HCT116 (cell line): Measurements from ENCODE around the gene NSMF. TPM values are rescaled to one million over a fixed set of nuclear protein-coding genes. Genes with fewer than 3 reads are reported as not detected.

ENCODE experiments used
- ATAC-seq: fragments of 200-7000 bp; cut with Tn5 transposase; 2 replicates; pipeline ENCODE4 v1.9.1; 2020; ENCODE audit warnings: mild to moderate bottlenecking, moderate library complexity
- BruUV-seq: library from RNA; stranded (reverse); fragments of 400-500 nt; replicated peaks from 2 replicates; lab custom pipeline; 2021; lab: Mats Ljungman, UMichigan
- CTCF ChIA-PET: fragments of 300-600 bp; sonication (Branson Sonifier 250); formaldehyde crosslinking; loops from one replicate; lab custom pipeline; 2021; ENCODE audit warnings: antibody characterized with exemption; lab: Charles Lee
- POLR2A ChIA-PET: fragments of 300-600, 350-600 bp; sonication (Branson Sonifier 250); formaldehyde crosslinking; loops from one replicate; lab custom pipeline; 2021; ENCODE audit warnings: antibody characterized with exemption; lab: Charles Lee
- RAD21 ChIA-PET, 2 experiments: fragments of 300-600 bp; sonication (Branson Sonifier 250); formaldehyde crosslinking; loops; one replicate each; lab custom pipeline; 2023; ENCODE audit warnings: low total read pairs in 2 of 2; ENCODE audit not compliant: uncharacterized antibody in 2 of 2, unreplicated experiment in 2 of 2, low non-redundant PET in 1 of 2; lab: Charles Lee
- DNase-seq: peaks from one replicate; pipeline ENCODE4 v3.0.0-alpha.2; 2010; ENCODE audit warnings: low read depth, low spot score
- H2AFZ ChIP-seq: fragments of 200-600 bp; shearing (Covaris generic), sonication (generic); 2 replicates; pipeline ENCODE4 v1.6.1; 2017; ENCODE audit warnings: low read depth, mixed run types, mixed read lengths, antibody characterized with exemption, low read length; ENCODE audit not compliant: poor library complexity, severe bottlenecking
- H3K27ac ChIP-seq: 2 replicates; pipeline ENCODE4 v1.5.1; 2012; ENCODE audit warnings: low read depth, low read length
- H3K27me3 ChIP-seq: fragments of 200-600 bp; sonication (generic); 2 replicates; pipeline ENCODE4 v1.6.1; 2016; ENCODE audit warnings: mixed run types, low read length, mixed read lengths; ENCODE audit not compliant: insufficient read depth
- H3K36me3 ChIP-seq, 2 experiments: fragments of 200-500 bp in 1 of 2; fragments of 200-600 bp in 1 of 2; sonication (Bioruptor generic) in 1 of 2; sonication (generic) in 1 of 2; 2 replicates each; pipeline versions ENCODE4 v1.5.1 to v1.6.1; 2014 to 2016; ENCODE audit warnings: low read length in 2 of 2, inconsistent platforms in 1 of 2, mixed read lengths in 1 of 2, mixed run types in 1 of 2; ENCODE audit not compliant: insufficient read depth in 2 of 2, control insufficient read depth in 1 of 2
- H3K4me1 ChIP-seq, 2 experiments: fragments of 200-600 bp in 1 of 2; sonication (generic) in 1 of 2; 2 replicates each; pipeline versions ENCODE4 v1.5.1 to v1.6.1; 2012 to 2017; ENCODE audit warnings: low read length in 2 of 2, inconsistent platforms in 1 of 2, mild to moderate bottlenecking in 1 of 2, mixed read lengths in 1 of 2, mixed run types in 1 of 2, moderate library complexity in 1 of 2; ENCODE audit not compliant: insufficient read depth in 2 of 2, control insufficient read depth in 1 of 2
- H3K4me2 ChIP-seq: fragments of 200-600 bp; sonication (generic); 2 replicates; pipeline ENCODE4 v1.6.1; 2017; ENCODE audit warnings: mixed run types, low read length, mixed read lengths
- H3K4me3 ChIP-seq, 2 experiments: fragments of 200-600 bp in 1 of 2; sonication (generic) in 1 of 2; replicated peaks in 1 of 2; 2 replicates each; pipeline ENCODE4 v1.5.1; 2011 to 2016; ENCODE audit warnings: low read length in 2 of 2, control low read depth in 1 of 2, low read depth in 1 of 2, mild to moderate bottlenecking in 1 of 2, mixed read lengths in 1 of 2, mixed run types in 1 of 2
- H3K79me2 ChIP-seq: fragments of 200-600 bp; sonication (generic); 2 replicates; pipeline ENCODE4 v1.6.1; 2017; ENCODE audit warnings: mild to moderate bottlenecking, mixed run types, low read length, moderate library complexity, mixed read lengths; ENCODE audit not compliant: insufficient read depth
- H3K9ac ChIP-seq: fragments of 200-600 bp; sonication (generic); 2 replicates; pipeline ENCODE4 v1.6.1; 2016; ENCODE audit warnings: low read length, mixed read lengths
- H3K9me2 ChIP-seq: fragments of 200-600 bp; sonication (generic), shearing (Covaris generic); 2 replicates; pipeline ENCODE4 v1.6.1; 2017; ENCODE audit warnings: mixed run types, mild to moderate bottlenecking, moderate library complexity; ENCODE audit not compliant: insufficient read depth
- H3K9me3 ChIP-seq, 2 experiments: fragments of 200-500 bp in 1 of 2; fragments of 200-600 bp in 1 of 2; sonication (Bioruptor generic) in 1 of 2; sonication (generic) in 1 of 2; 2 replicates each; pipeline ENCODE4 v1.6.1; 2014 to 2017; ENCODE audit warnings: low read length in 2 of 2, mixed read lengths in 2 of 2, inconsistent platforms in 1 of 2, low read depth in 1 of 2, mild to moderate bottlenecking in 1 of 2, mixed run types in 1 of 2, moderate library complexity in 1 of 2; ENCODE audit not compliant: control insufficient read depth in 1 of 2, insufficient read depth in 1 of 2
- H4K20me1 ChIP-seq: fragments of 200-600 bp; sonication (generic), shearing (Covaris generic); 2 replicates; pipeline ENCODE4 v1.6.1; 2017; ENCODE audit warnings: mixed run types, mild to moderate bottlenecking, moderate library complexity; ENCODE audit not compliant: insufficient read depth
- CBX3 ChIP-seq: IDR thresholded peaks from 2 replicates; pipeline ENCODE4 v1.6.1; 2012; ENCODE audit warnings: low read depth
- ELF1 ChIP-seq: IDR thresholded peaks from 2 replicates; pipeline ENCODE4 v1.6.1; 2012; ENCODE audit warnings: low read depth, borderline replicate concordance
- EZH2 ChIP-seq: fragments of 200-600 bp; sonication (generic); IDR thresholded peaks from 2 replicates; pipeline ENCODE4 v1.6.1; 2017; ENCODE audit warnings: antibody characterized with exemption, mixed run types
- EZH2phosphoT487 ChIP-seq: fragments of 200-600 bp; IDR thresholded peaks from 2 replicates; pipeline ENCODE4 v1.6.1; 2018; ENCODE audit warnings: antibody characterized with exemption, borderline replicate concordance
- POLR2A ChIP-seq: IDR thresholded peaks from 2 replicates; pipeline ENCODE4 v1.7.0; 2011; ENCODE audit warnings: borderline replicate concordance; ENCODE audit not compliant: insufficient read depth, insufficient read length; ENCODE audit errors: extremely low read depth
- SP1 ChIP-seq: IDR thresholded peaks from 2 replicates; pipeline ENCODE4 v1.6.1; 2012; ENCODE audit warnings: low read depth
- ZFX ChIP-seq: fragments of 450-650 bp; IDR thresholded peaks from 2 replicates; pipeline ENCODE4 v1.6.1; 2017
- intact Hi-C: fragments of 100-400 bp; cut with micrococcal nuclease; formaldehyde crosslinking; loops from 2 replicates; pipeline ENCODE4 v1.10.0; 2022
- total RNA-seq: library from RNA; stranded (reverse); gene quantifications from one replicate; pipeline ENCODE4 v1.2.1, GENCODE V29; 2021; ENCODE audit not compliant: unreplicated experiment
- TF ChIP-seq, protein P1 (sequence below), 3 experiments: fragments of 200-600 bp in 1 of 3; sonication (generic) in 1 of 3; IDR thresholded peaks in 2 of 3; conservative IDR thresholded peaks in 1 of 3; 2 replicates each; pipeline ENCODE4 v1.5.1; 2012 to 2017; ENCODE audit warnings: low read depth in 2 of 3, low read length in 2 of 3, antibody characterized with exemption in 1 of 3, borderline replicate concordance in 1 of 3, control low read depth in 1 of 3, mild to moderate bottlenecking in 1 of 3, mixed read lengths in 1 of 3, mixed run types in 1 of 3, moderate library complexity in 1 of 3; ENCODE audit not compliant: insufficient read depth in 1 of 3
- TF ChIP-seq, protein P2 (sequence below): IDR thresholded peaks from 2 replicates; pipeline ENCODE4 v1.6.1; 2012; ENCODE audit warnings: low read depth
- TF ChIP-seq, protein P3 (sequence below): IDR thresholded peaks from 2 replicates; pipeline ENCODE4 v1.6.1; 2012

NSMF gene
- total RNA-seq, 1 experiment from 2014 or later, result 81.9 TPM

DNA sequence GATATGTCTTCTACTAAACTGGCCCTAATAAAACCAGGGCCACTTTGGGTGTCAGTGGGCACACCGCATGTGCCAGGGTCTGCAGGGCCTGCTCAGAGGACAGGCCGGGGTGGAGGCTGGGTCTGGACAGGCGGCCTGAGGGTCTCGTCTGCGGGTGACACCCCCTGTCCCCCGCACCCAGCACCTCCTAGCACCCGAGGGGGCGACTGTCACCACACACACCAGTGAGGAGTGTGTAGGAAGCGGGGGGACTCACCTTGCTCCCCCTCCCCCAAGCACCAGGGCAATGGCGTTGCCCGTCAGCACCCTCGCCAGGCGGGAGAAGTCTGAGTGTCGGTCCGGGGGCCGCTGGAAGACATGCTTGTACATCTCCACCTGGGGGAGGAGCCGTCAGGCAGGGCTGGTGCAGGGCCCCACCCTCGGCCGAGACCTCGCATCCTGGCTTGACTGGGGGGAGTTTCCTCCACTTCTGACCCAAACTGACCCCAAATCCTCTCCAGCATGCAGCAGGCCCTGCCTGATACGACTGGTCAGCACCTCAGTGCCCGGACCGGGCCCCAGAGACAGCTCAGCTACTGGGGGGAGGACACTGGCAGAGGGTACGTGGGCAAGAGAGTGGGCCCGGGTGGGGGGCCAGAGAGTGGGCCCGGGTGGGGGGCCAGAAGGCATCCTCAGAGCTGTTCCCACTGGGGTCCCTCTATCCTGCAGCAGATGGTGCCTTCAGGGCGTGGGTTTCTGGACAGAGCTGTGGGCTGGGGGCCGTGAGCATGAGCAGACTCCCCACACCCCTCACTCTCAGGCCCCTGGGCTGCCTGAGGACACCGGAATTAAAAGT, 18.9 kb upstream of the NSMF start:
- POLR2A ChIA-PET, result no interaction called here
- Histone ChIP-seq H3K4me2 (no peak overlapping the region), H3K4me1 (peaks cover 0 to 6% of the 10 kb centered on the region in 2 experiments; a peak in 1 of 4 replicates), H3K9me3 (peaks cover 7 to 11% of the 10 kb centered on the region in 2 experiments; a peak in 3 of 4 replicates), H3K36me3 (no peaks in the 10 kb centered on the region), H3K27me3 (no peaks in the 10 kb centered on the region), H3K79me2 (no peaks in the 10 kb centered on the region), H3K9ac (no peak overlapping the region), H2AFZ (no peak overlapping the region), H3K9me2 (no peaks in the 10 kb centered on the region), H4K20me1 (no peaks in the 10 kb centered on the region), H3K4me3 (no peak overlapping the region), H3K27ac (no peak overlapping the region)
- TF ChIP-seq ELF1, result no peak
- intact Hi-C loops, result no loop called here
- RAD21 ChIA-PET, result no interaction called here
- DNase-seq, result no peak
- no peak for ATAC-seq
- BruUV-seq, result no TSS peak
- CTCF ChIA-PET, result no interaction called here

DNA sequence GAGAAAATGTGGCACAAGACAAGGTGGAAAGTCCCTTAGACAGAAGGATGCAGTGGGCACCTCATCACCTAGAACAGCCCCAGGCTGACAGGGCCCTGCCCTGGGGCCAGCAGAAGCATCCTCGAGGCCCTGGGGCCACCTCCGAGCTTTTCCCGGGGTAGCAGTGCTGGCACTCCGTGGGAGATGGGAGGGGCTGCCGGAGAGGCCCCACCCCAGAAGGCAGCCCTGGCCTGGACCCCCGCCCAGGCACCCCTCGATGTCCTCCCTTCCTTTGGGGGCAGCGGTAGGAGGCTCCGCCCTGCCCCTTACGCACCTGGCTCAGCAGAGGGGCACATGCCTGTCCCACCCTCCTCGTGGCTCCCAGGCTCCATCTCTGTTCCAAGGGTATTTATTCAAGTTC, 17.7 kb upstream of the NSMF start:
- ChIA-PET CTCF (no interaction called here), RAD21 (no interaction called here), POLR2A (no interaction called here)
- H3K9me2 ChIP-seq, result no peaks in the 10 kb centered on the region
- H3K4me3 ChIP-seq, result no peak overlapping the region
- DNase-seq (no peak), ATAC-seq (no peak)
- no peaks in the 10 kb centered on the region for H3K36me3 ChIP-seq
- H3K4me1 ChIP-seq, result peaks cover 0 to under 1% of the 10 kb centered on the region in 2 experiments; a peak in 1 of 4 replicates
- no peak overlapping the region for H3K27ac ChIP-seq
- H3K4me2 ChIP-seq, result no peak overlapping the region
- BruUV-seq, result no TSS peak
- H3K79me2 ChIP-seq, result no peaks in the 10 kb centered on the region
- intact Hi-C loops, result no loop called here
- H3K9me3 ChIP-seq, result peaks cover 8 to 11% of the 10 kb centered on the region in 2 experiments; a peak in 3 of 4 replicates
- TF ChIP-seq, protein P1, sequence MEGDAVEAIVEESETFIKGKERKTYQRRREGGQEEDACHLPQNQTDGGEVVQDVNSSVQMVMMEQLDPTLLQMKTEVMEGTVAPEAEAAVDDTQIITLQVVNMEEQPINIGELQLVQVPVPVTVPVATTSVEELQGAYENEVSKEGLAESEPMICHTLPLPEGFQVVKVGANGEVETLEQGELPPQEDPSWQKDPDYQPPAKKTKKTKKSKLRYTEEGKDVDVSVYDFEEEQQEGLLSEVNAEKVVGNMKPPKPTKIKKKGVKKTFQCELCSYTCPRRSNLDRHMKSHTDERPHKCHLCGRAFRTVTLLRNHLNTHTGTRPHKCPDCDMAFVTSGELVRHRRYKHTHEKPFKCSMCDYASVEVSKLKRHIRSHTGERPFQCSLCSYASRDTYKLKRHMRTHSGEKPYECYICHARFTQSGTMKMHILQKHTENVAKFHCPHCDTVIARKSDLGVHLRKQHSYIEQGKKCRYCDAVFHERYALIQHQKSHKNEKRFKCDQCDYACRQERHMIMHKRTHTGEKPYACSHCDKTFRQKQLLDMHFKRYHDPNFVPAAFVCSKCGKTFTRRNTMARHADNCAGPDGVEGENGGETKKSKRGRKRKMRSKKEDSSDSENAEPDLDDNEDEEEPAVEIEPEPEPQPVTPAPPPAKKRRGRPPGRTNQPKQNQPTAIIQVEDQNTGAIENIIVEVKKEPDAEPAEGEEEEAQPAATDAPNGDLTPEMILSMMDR (IDR thresholded peaks at IDR 0.05 in 2 of 3, conservative IDR thresholded peaks at IDR 0.05 in 1 of 3; ENCODE audit: borderline replicate concordance in 1 of 3, insufficient read depth in 1 of 3, low read depth in 2 of 3, low read length in 2 of 3), result no peak
- TF ChIP-seq SP1 (no peak), POLR2A (no peak), EZH2 (no peak), CBX3 (no peak), ZFX (no peak), EZH2phosphoT487 (no peak)
- TF ChIP-seq, protein P2, sequence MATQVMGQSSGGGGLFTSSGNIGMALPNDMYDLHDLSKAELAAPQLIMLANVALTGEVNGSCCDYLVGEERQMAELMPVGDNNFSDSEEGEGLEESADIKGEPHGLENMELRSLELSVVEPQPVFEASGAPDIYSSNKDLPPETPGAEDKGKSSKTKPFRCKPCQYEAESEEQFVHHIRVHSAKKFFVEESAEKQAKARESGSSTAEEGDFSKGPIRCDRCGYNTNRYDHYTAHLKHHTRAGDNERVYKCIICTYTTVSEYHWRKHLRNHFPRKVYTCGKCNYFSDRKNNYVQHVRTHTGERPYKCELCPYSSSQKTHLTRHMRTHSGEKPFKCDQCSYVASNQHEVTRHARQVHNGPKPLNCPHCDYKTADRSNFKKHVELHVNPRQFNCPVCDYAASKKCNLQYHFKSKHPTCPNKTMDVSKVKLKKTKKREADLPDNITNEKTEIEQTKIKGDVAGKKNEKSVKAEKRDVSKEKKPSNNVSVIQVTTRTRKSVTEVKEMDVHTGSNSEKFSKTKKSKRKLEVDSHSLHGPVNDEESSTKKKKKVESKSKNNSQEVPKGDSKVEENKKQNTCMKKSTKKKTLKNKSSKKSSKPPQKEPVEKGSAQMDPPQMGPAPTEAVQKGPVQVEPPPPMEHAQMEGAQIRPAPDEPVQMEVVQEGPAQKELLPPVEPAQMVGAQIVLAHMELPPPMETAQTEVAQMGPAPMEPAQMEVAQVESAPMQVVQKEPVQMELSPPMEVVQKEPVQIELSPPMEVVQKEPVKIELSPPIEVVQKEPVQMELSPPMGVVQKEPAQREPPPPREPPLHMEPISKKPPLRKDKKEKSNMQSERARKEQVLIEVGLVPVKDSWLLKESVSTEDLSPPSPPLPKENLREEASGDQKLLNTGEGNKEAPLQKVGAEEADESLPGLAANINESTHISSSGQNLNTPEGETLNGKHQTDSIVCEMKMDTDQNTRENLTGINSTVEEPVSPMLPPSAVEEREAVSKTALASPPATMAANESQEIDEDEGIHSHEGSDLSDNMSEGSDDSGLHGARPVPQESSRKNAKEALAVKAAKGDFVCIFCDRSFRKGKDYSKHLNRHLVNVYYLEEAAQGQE, result no peak
- TF ChIP-seq, protein P3, sequence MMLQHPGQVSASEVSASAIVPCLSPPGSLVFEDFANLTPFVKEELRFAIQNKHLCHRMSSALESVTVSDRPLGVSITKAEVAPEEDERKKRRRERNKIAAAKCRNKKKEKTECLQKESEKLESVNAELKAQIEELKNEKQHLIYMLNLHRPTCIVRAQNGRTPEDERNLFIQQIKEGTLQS, result no peak
- no peaks in the 10 kb centered on the region for H4K20me1 ChIP-seq
- H2AFZ ChIP-seq, result no peak overlapping the region
- no peaks in the 10 kb centered on the region for H3K27me3 ChIP-seq
- H3K9ac ChIP-seq, result no peak overlapping the region
